ENCODE results near the gene CEP41. TPM values are rescaled to one million over a fixed set of nuclear protein-coding genes. Genes with fewer than 3 reads are reported as not detected.
"Not testable (repeated sequence)": the region's sequence is repeated elsewhere in the genome, so short reads cannot be mapped to it uniquely, and the experiment has no call there.

Gene CEP41
- total RNA-seq, 1 donor from 2014 or later: 3.5 TPM

- ATAC-seq (no peak), DNase-seq (ENCODE audit: low spot score) (no peak)
Measured at GRCh38 chr7:130393101-130393561, 47.7 kb downstream of the CEP41 start.

- DNase-seq (ENCODE audit: low spot score): no peak
- ATAC-seq: no peak
Measured at GRCh38 chr7:130390486-130390885, 50.3 kb downstream of the CEP41 start.

- ATAC-seq: no peak
- no peak for DNase-seq (ENCODE audit: low spot score)
Measured at GRCh38 chr7:130388671-130389070, 52.1 kb downstream of the CEP41 start.

GRCh38 chr7:130387628-130388403 lies 53.0 kb downstream of the CEP41 start:
- peak; percentile 82 for ATAC-seq
- DNase-seq (ENCODE audit: low spot score): no peak

GRCh38 chr7:130387306-130387627 lies 53.5 kb downstream of the CEP41 start:
- ATAC-seq: no peak
- no peak for DNase-seq (ENCODE audit: low spot score)

GRCh38 chr7:130386876-130387275 lies 53.9 kb downstream of the CEP41 start:
- ATAC-seq (no peak), DNase-seq (ENCODE audit: low spot score) (no peak)

GRCh38 chr7:130385600-130386066 lies 55.2 kb downstream of the CEP41 start:
- DNase-seq (ENCODE audit: low spot score): no peak
- ATAC-seq: no peak

GRCh38 chr7:130384841-130385599 lies 55.8 kb downstream of the CEP41 start:
- ATAC-seq: no peak
- DNase-seq (ENCODE audit: low spot score): no peak

GRCh38 chr7:130384371-130384801 lies 56.4 kb downstream of the CEP41 start:
- DNase-seq (ENCODE audit: low spot score): no peak
- peak; percentile 38 for ATAC-seq

- DNase-seq (ENCODE audit: low spot score): peak; percentile 27
- ATAC-seq: no peak
Measured at GRCh38 chr7:130383187-130383980, 57.4 kb downstream of the CEP41 start.

GRCh38 chr7:130381468-130382312 lies 59.1 kb downstream of the CEP41 start:
- no peak for ATAC-seq
- peak; percentile 38 for DNase-seq (ENCODE audit: low spot score)

GRCh38 chr7:130380861-130381455 lies 59.9 kb downstream of the CEP41 start:
- ATAC-seq (no peak), DNase-seq (ENCODE audit: low spot score) (peak; percentile 41)

- DNase-seq (ENCODE audit: low spot score): peak; percentile 35
- no peak for ATAC-seq
Measured at GRCh38 chr7:130379921-130380860, 60.6 kb downstream of the CEP41 start, which contains the start of gene CPA1. TSS of gene CPA1 (plus strand) at chr7:130380494. CDS start at chr7:130380521, 27 bp downstream.

- DNase-seq (ENCODE audit: low spot score): peak; percentile 36
- ATAC-seq: no peak
Measured at GRCh38 chr7:130379532-130379920, 61.3 kb downstream of the CEP41 start.

- DNase-seq (ENCODE audit: low spot score): peak; percentile 24
- no peak for ATAC-seq
Measured at GRCh38 chr7:130379019-130379418, 61.8 kb downstream of the CEP41 start.

GRCh38 chr7:130377178-130377577 lies 63.6 kb downstream of the CEP41 start:
- ATAC-seq: no peak
- no peak for DNase-seq (ENCODE audit: low spot score)

- ATAC-seq; DNase-seq (ENCODE audit: low spot score): not testable (repeated sequence)
Measured at GRCh38 chr7:130376461-130376860, 64.4 kb downstream of the CEP41 start.

- DNase-seq (ENCODE audit: low spot score) (no peak), ATAC-seq (no peak)
Measured at GRCh38 chr7:130374507-130374906, 66.3 kb downstream of the CEP41 start.

Data from left lobe of liver (tissue), 2 donors.